NT2/D1 (cell line): ENCODE results near the gene CCKAR.

ENCODE experiments used
- DNase-seq: peaks from one replicate; pipeline ENCODE4 v3.0.0-alpha.2; 2011; ENCODE audit warnings: low read depth, low spot score
- H3K27me3 ChIP-seq: 2 replicates; pipeline ENCODE4 v1.6.0; 2011; ENCODE audit warnings: mild to moderate bottlenecking; ENCODE audit not compliant: insufficient read length, insufficient read depth
- H3K36me3 ChIP-seq: 2 replicates; pipeline ENCODE4 v1.6.1; 2011; ENCODE audit warnings: mild to moderate bottlenecking, low read length, mixed read lengths; ENCODE audit not compliant: insufficient read depth, insufficient read length
- H3K4me1 ChIP-seq: 2 replicates; pipeline ENCODE4 v1.5.1; 2011; ENCODE audit not compliant: insufficient read depth, insufficient read length
- H3K4me3 ChIP-seq: 2 replicates; pipeline ENCODE4 v1.5.1; 2011; ENCODE audit warnings: low read depth; ENCODE audit not compliant: insufficient read length
- H3K9ac ChIP-seq: 2 replicates; pipeline ENCODE4 v1.6.0; 2011; ENCODE audit warnings: low read depth; ENCODE audit not compliant: insufficient read length
- H3K9me3 ChIP-seq: 2 replicates; pipeline ENCODE4 v1.5.1; 2011; ENCODE audit warnings: mild to moderate bottlenecking, low read length; ENCODE audit not compliant: insufficient read depth
- SUZ12 ChIP-seq: IDR thresholded peaks from 2 replicates; pipeline ENCODE4 v1.6.1; 2011; ENCODE audit not compliant: insufficient read length, insufficient read depth; ENCODE audit errors: extremely low read depth
- YY1 ChIP-seq: IDR thresholded peaks from 2 replicates; pipeline ENCODE4 v1.6.1; 2011; ENCODE audit not compliant: insufficient read length, insufficient read depth
- ZNF274 ChIP-seq: IDR thresholded peaks from 2 replicates; pipeline ENCODE4 v1.6.1; 2011; ENCODE audit warnings: mild to moderate bottlenecking, low read depth, low read length

CCKAR gene

DNA sequence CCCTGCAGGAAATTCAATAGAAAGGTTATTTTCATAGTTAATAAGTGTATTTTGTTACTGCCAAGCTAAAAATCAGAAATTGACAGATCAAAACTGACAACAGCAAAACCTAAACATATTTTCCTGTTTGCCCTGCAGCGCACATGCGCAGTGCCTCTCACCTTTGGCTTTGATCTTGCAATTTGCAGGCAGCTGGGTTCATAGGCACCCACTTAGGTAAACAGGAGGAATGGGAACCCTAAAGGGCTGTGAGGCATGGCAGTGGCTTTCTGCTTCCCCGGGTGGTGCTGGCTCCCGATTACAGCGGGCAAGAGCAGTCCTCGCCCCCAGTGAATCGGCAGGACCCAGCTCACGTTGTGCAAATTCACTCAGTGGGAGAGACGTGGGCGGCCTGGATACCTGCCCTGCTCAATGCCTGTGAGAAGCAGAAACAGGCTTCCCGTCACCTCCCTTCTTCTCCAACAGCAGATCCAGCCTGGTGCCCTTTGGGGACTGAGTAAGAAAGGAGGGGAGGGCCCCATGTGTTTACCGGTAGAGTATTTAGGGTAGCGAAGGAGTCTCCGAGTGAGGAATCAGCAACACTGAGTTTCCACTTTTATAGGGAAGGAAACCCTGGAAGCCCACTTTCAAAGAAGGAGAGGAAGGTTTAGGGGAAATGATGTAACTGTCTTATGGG is 25.7 kb downstream of the CCKAR start:
- Histone ChIP-seq H3K27me3 (no peaks in the 10 kb centered on the region), H3K36me3 (no peaks in the 10 kb centered on the region), H3K9ac (no peak overlapping the region), H3K9me3 (peaks cover 6% of the 10 kb centered on the region), H3K4me1 (no peaks in the 10 kb centered on the region), H3K4me3 (no peak overlapping the region)
- DNase-seq: no peak
- TF ChIP-seq SUZ12: no peak
- no peak for TF ChIP-seq YY1
- TF ChIP-seq ZNF274: no peak

DNA sequence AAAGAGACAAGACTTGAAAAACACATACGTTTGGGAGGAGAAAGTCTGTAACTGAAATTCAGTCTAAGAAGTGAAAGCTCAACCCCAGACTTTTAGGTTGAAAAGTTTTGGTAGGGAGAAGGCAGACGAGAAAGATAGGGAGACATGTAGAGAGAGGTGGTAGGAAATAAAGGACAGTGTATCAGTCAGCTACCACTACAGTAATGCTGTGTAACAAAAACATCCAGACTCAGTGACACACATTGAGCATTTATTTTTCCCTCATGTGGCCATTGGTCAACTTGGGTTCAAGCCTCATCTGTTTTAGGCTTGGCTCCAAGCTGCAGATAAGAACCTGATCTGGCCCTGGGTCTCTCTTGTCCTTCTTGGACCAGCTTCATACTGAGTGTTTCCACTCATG is 26.9 kb downstream of the CCKAR start:
- no peak overlapping the region for H3K4me3 ChIP-seq
- H3K9me3 ChIP-seq: peaks cover 6% of the 10 kb centered on the region
- TF ChIP-seq SUZ12: no peak
- no peak for TF ChIP-seq YY1
- no peak for TF ChIP-seq ZNF274

DNA sequence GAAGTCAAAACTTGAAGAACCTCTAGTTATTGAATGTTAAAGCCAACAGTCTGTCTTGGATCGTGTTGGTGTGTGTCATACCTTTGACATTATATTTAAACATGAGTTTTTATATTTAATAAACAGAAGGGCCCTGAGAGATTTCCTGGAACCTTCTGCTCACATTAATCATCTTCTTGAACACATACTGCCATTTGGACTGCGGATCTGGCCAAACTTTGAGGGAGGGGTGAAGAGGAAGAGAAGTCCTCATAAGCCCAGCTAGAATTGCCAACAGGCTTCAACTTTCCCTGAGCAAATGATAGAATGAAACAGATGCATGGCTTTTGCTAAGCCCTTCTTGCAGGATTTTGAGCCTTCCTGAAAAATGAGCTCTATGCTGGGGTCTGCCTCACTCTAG is 27.4 kb downstream of the CCKAR start:
- H3K9ac ChIP-seq: no peak overlapping the region
- no peak for DNase-seq
- TF ChIP-seq YY1: no peak
- H3K9me3 ChIP-seq: peaks cover 6% of the 10 kb centered on the region
- H3K36me3 ChIP-seq: no peaks in the 10 kb centered on the region
- H3K27me3 ChIP-seq: no peaks in the 10 kb centered on the region
- no peak overlapping the region for H3K4me3 ChIP-seq
- H3K4me1 ChIP-seq: no peaks in the 10 kb centered on the region

More for the DNA sequence above, 26.9 kb downstream of the CCKAR start:
- no peak for DNase-seq
- Histone ChIP-seq H3K9ac (no peak overlapping the region), H3K36me3 (no peaks in the 10 kb centered on the region), H3K4me1 (no peaks in the 10 kb centered on the region), H3K27me3 (no peaks in the 10 kb centered on the region)

DNA sequence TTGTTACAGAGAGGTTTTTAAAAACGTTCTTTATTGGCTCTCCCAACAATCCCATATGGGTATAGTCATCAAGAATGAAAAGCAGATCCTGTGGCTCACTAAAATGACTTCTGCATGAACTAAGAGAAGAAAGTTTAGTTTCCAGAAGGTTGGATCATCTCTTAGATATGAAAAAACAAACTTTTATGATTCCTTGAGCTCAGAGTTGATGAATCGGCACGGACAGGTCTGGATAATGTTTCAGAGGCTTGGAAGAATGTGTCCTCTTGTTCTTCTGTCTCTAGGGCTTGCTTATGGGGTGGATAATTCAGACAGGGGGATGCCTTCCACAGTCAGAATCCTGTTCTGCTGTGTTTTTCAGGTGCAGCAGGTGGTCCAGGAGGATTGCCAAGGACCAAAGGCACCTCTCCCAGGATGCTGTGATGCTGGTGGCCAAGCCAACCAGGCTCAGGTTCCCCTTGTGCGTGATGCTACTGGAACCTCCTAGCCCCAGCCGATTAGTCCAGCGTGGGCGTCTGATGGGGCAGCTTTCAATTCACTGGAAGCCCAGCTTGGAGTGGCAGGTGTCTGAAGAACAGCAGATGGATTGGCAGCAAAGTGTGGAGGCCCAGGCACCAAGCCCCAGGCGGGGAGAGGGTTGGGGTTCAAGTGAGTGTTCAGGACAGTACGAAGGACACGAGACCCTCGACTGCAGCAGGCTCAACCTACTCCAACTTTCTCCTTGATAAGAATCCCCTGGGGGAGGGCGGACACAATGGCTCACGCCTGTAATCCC is 30.3 kb downstream of the CCKAR start:
- TF ChIP-seq YY1 (no peak), SUZ12 (no peak), ZNF274 (no peak)
- Histone ChIP-seq H3K4me3 (no peak overlapping the region), H3K9ac (no peak overlapping the region), H3K9me3 (peaks cover 6% of the 10 kb centered on the region), H3K4me1 (no peaks in the 10 kb centered on the region), H3K36me3 (no peaks in the 10 kb centered on the region), H3K27me3 (no peaks in the 10 kb centered on the region)
- no peak for DNase-seq

DNA sequence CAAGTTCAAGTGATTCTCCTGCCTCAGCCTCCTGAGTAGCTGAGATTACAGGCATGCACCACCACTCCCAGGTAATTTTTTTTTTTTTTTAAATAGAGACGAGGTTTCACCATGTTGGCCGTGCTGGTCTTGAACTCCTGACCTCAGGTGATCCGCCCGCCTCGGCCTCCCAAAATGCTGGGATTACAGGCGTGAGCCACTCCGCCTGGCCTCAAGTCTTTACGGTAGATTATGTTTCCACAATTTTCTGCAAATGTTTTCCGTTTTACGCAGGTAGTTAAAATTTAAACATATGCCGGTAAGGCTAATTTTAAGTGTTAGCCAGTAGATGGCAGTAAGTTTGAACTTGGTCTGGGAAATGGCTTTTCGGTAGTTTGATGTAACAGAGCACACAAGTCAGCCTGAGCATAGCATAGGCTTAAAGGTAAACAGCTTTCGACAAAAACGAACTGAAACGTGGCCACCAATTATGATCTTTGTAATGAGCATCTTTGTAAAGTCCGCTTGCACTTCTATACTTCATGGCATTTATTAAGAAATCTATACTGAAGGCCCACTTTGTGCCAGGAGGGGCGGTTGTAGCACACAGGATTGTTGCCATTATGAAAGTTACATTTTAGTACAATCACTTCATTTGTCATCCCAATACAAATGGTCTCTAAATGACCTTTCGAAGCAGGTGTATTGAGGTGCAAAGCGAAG is 31.1 kb downstream of the CCKAR start:
- Histone ChIP-seq H3K27me3 (no peaks in the 10 kb centered on the region), H3K36me3 (no peaks in the 10 kb centered on the region), H3K4me3 (no peak overlapping the region), H3K4me1 (no peaks in the 10 kb centered on the region), H3K9me3 (peaks cover 6% of the 10 kb centered on the region), H3K9ac (no peak overlapping the region)
- peak; percentile 15 for DNase-seq
- TF ChIP-seq YY1 (no peak), SUZ12 (no peak), ZNF274 (no peak)

DNA sequence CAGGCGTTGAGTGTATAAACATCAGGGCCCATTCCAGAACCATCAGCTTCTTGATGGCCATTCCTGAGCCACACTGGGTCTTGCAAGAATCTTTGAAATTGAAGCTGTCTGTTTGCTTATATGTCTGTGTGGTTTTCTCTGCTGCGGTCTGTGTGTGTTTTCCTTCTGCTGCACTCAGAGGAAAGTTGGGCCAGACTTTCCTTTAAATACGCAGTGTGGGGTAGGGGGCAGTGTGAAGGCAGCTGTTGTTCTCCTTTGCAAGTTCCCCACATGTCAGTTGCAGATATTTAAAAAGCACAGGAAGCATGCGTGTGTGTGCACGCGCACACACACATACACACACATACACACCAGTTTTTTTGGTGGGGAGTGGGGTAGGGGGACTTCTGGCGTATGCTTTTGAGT is 32.1 kb downstream of the CCKAR start:
- Histone ChIP-seq H3K9me3 (no peaks in the 10 kb centered on the region), H3K9ac (no peak overlapping the region), H3K4me1 (peaks cover 1% of the 10 kb centered on the region), H3K4me3 (no peak overlapping the region), H3K27me3 (no peaks in the 10 kb centered on the region), H3K36me3 (no peaks in the 10 kb centered on the region)
- TF ChIP-seq ZNF274 (no peak), YY1 (no peak), SUZ12 (no peak)
- no peak for DNase-seq

DNA sequence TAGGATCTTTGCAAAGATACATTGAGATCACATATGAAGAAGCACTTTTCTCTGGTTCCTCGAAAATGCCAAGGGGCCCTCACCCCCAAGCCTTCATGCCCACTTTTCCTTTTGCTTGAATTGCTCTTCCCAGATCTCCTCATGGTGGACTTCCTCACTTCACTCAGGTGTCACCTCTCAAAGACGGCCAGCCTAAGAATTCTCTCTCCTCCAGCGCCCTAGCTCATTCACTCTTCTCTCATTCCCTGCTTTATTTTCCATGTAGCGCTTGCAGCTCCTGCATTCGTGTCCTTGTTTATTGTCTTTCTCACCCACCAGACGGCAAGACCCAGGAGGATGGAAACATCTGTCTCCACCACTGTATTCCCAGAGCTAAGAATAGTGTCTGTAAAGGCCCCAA is 32.9 kb downstream of the CCKAR start:
- H3K4me1 ChIP-seq: peaks cover 3% of the 10 kb centered on the region
- no peaks in the 10 kb centered on the region for H3K36me3 ChIP-seq
- TF ChIP-seq ZNF274 (no peak), YY1 (no peak), SUZ12 (no peak)
- DNase-seq: no peak
- H3K9me3 ChIP-seq: no peaks in the 10 kb centered on the region
- no peak overlapping the region for H3K9ac ChIP-seq
- H3K4me3 ChIP-seq: no peak overlapping the region
- no peaks in the 10 kb centered on the region for H3K27me3 ChIP-seq
